Effector memory CD8-positive, alpha-beta T cell (primary cell): ENCODE results near the gene GOLGA3.
A peak's percentile ranks its signal among the peaks of the same experiment; 100 is the strongest.
"Not testable (repeated sequence)": the region's sequence is repeated elsewhere in the genome, so short reads cannot be mapped to it uniquely, and the experiment has no call there.

ENCODE experiments used
- ATAC-seq: fragments of 150-1000 bp; cut with Tn5 transposase; replicated peaks from 2 replicates; pipeline ENCODE4 v1.10.0; 2021; ENCODE audit warnings: mild to moderate bottlenecking, moderate library complexity
- DNase-seq, 3 experiments: peaks; one replicate each; pipeline ENCODE4 v3.0.0; 2021
- H3K27ac Mint-ChIP-seq, 2 donors: one replicate each; pipeline ENCODE4 v1.8.0; 2022; ENCODE audit warnings: mild to moderate bottlenecking in 2 of 2, mixed read lengths in 2 of 2, moderate library complexity in 2 of 2
- H3K27me3 Mint-ChIP-seq, 2 donors: one replicate each; pipeline ENCODE4 v1.8.0; 2022; ENCODE audit warnings: mixed read lengths in 2 of 2
- H3K36me3 Mint-ChIP-seq: one replicate; pipeline ENCODE4 v1.8.0; 2022; ENCODE audit warnings: mild to moderate bottlenecking, moderate library complexity, mixed read lengths; ENCODE audit not compliant: insufficient read depth
- H3K4me1 Mint-ChIP-seq, 2 donors: one replicate each; pipeline ENCODE4 v1.8.0; 2022; ENCODE audit warnings: low read depth in 2 of 2, mixed read lengths in 2 of 2
- H3K4me3 Mint-ChIP-seq, 2 donors: one replicate each; pipeline ENCODE4 v1.8.0; 2022; ENCODE audit warnings: mild to moderate bottlenecking in 2 of 2, mixed read lengths in 2 of 2, moderate library complexity in 2 of 2
- H3K9me3 Mint-ChIP-seq, 2 donors: one replicate each; pipeline ENCODE4 v1.8.0; 2022; ENCODE audit warnings: mixed read lengths in 2 of 2

The GOLGA3 gene

DNA sequence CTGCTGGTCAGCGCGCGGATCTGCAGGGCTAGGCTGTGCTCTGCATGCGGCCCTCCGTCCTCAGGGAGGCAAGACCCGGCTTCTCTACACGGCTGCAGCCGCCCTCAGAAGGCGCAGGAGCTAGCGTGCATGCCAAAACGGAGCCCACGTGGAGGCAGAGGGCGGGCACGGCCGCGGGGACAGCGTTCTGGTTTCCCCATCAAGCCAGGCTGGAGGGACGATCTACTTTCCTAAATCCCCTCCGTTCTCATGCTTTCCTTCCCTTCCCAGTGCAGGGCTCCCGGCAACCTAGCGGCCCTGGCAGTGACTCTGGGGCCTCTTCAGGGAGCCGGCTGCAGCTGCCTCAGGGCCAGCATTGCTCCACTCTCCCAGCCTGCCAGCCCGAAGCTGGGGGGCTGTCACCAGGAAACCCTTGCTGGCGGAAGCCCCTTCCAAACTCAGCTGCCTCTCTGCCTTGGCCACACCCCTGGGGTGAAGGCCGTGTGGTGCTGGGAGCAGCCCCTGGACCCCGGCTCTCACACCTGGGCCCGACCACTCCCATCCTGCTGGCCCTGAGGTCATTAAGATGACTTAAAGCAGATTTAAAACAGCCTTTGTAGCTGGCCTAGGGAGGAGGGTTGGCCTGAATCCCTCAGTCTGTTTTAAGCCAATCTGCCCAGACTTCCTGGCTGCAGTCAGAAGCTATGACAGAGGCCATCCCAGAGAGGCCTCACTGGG is 9.2 kb upstream of the GOLGA3 start:
- peaks cover 35% of the 10 kb centered on the region for H3K36me3 Mint-ChIP-seq
- H3K4me3 Mint-ChIP-seq: no peak overlapping the region
- H3K27me3 Mint-ChIP-seq: no peaks in the 10 kb centered on the region
- ATAC-seq (no peak), DNase-seq (no peak)
- peaks cover 16 to 20% of the 10 kb centered on the region in 2 donors for H3K4me1 Mint-ChIP-seq
- H3K27ac Mint-ChIP-seq: no peak overlapping the region
- no peaks in the 10 kb centered on the region for H3K9me3 Mint-ChIP-seq

DNA sequence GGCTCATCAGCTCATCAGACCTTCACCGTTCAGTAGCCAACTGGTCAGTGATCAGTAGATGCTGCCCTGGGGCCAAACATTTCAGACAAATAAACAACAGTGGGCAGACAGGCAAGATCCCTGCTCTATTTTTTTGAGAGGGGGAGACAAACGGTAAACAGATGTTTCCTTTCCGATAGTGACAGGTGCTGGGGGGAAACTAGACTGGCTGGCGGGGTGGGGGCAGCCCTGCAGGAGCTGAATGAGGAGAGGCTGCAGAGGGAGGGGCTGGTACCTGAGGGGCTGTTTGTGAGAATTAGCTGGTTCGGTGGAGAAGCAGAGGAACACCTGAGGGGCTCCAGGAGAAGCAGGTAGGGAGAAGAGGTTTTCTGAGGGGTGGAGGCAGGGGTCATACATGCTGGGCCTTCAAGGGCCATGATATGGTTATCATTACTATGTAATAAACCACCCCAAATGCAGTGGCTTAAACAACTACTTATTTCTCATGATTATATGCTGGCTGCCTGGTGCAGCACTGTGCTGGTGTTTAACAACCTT is 8.2 kb upstream of the GOLGA3 start:
- H3K4me1 Mint-ChIP-seq: peaks cover 16 to 20% of the 10 kb centered on the region in 2 donors
- peak overlapping the region; percentile 79 to 92 for H3K27ac Mint-ChIP-seq
- peak overlapping the region; percentile 13 to 25 for H3K4me3 Mint-ChIP-seq
- ATAC-seq (no peak), DNase-seq (no peak)
- no peaks in the 10 kb centered on the region for H3K27me3 Mint-ChIP-seq
- H3K9me3 Mint-ChIP-seq: no peaks in the 10 kb centered on the region
- peaks cover 25% of the 10 kb centered on the region for H3K36me3 Mint-ChIP-seq

DNA sequence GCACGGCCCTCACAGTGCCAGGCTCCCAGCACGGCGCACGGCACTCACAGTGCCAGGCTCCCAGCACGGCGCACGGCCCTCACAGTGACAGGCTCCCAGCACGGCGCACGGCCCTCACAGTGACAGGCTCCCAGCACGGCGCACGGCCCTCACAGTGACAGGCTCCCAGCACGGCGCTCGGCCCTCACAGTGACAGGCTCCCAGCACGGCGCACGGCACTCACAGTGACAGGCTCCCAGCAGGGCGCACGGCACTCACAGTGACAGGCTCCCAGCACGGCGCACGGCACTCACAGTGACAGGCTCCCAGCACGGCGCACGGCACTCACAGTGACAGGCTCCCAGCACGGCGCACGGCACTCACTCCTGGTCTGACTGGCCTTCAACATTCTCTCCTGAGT is 7.6 kb upstream of the GOLGA3 start:
- not testable (repeated sequence) for ATAC-seq, DNase-seq, H3K27me3 Mint-ChIP-seq, H3K4me3 Mint-ChIP-seq, H3K9me3 Mint-ChIP-seq
- Mint-ChIP-seq H3K4me1 (peaks cover 16 to 20% of the 10 kb centered on the region in 2 donors), H3K36me3 (peaks cover 19% of the 10 kb centered on the region), H3K27ac (peak overlapping the region in 1 of 2 donors; percentile 79)

DNA sequence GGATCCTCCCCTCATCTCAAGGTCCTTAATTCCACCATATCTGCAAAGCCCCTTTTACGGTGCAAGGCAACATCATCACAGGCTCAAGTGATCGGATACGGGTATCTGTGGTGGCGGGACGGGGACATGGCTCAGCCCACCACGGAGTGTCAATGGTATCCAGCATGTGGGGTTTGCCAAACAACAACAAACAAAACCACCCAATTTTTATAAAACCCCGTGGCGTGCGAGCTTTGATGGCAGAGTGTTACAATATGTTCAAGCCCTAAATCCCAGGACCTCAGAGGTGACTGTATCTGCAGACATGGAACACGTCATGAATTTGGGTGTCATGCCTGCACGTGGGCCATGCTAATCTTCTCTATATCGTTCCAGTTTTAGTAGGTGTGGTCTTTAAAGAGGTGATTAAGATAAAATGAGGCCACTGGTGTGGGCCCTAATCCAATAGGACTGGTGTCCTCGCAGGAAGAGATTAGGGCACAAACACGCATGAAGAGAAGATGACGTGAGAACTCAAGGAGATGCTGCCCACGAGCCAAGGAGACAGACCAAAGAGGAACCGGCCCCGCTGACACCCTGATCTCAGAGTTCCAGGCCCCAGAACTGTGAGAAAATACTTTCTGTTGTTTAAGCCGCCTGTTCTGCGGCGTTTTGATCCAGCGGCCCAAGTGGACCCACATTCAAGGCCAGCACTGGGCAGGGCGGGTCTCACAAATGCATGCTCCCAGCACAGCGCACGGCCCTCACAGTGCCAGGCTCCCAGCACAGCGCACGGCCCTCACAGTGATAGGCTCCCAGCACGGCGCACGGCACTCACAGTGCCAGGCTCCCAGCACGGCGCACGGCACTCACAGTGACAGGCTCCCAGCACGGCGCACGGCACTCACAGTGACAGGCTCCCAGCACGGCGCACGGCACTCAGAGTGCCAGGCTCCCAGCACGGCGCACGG is 6.7 kb upstream of the GOLGA3 start:
- Mint-ChIP-seq H3K9me3 (no peaks in the 10 kb centered on the region), H3K27me3 (no peaks in the 10 kb centered on the region), H3K36me3 (peaks cover 11% of the 10 kb centered on the region), H3K4me1 (peaks cover 16 to 20% of the 10 kb centered on the region in 2 donors), H3K27ac (peak overlapping the region; percentile 6 to 16), H3K4me3 (peak overlapping the region; percentile 52 to 64)
- ATAC-seq (no peak), DNase-seq (no peak)

DNA sequence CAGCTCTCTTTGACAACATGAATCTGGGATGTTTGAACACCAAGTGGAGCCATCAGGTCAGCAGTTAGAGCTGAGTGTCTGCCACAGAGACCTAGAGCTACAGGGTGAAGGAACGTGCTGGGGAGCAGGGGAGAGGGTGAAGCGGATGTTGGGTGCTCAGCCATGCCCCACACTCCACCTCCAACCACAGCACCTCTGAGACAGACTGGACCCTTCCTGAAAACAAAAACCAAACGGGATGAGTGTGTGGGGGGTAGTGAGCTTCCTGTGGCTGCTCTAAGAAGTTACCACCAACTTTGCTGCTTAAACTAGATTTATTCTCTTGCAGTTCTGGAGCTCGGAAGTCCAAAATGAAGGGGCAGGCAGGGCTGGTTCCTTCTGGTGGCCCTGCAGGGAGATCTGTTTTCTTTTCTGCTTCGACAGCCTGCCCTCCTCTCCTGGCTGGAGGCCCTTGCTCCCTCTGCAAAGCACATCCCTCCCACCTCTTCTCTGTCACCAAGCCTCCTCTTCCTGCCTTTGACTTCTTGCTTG is 5.6 kb upstream of the GOLGA3 start:
- Mint-ChIP-seq H3K4me3 (peak overlapping the region; percentile 52 to 64), H3K9me3 (no peaks in the 10 kb centered on the region), H3K27ac (peak overlapping the region; percentile 6 to 85), H3K4me1 (peaks cover 13 to 23% of the 10 kb centered on the region in 2 donors), H3K36me3 (peaks cover 8% of the 10 kb centered on the region), H3K27me3 (no peaks in the 10 kb centered on the region)
- ATAC-seq (peak; percentile 87), DNase-seq (no peak)

DNA sequence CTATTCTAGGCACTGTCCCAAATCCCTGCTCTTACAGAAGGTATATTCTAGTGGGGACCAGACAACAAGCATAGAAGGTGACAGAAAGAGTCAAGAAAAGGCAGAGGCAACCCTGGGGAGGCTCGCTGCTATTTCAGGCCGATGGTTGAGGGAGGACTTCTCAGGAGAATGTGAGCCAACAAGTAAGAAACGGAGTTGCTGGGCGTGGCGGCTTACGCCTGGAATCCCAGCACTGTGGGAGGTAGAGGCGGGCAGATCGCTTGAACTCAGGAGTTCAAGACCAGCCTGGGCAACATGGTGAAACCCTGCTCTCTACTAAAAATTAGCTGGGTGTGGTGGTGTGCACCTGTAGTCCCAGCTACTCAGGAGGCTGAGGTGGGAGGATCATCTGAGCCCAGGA is 4.7 kb upstream of the GOLGA3 start:
- Mint-ChIP-seq H3K27me3 (no peaks in the 10 kb centered on the region), H3K4me1 (peaks cover 15 to 23% of the 10 kb centered on the region in 2 donors), H3K9me3 (no peaks in the 10 kb centered on the region), H3K36me3 (peaks cover 8% of the 10 kb centered on the region), H3K27ac (peak overlapping the region; percentile 6 to 85), H3K4me3 (peak overlapping the region in 1 of 2 donors; percentile 52)
- DNase-seq (no peak), ATAC-seq (no peak)

DNA sequence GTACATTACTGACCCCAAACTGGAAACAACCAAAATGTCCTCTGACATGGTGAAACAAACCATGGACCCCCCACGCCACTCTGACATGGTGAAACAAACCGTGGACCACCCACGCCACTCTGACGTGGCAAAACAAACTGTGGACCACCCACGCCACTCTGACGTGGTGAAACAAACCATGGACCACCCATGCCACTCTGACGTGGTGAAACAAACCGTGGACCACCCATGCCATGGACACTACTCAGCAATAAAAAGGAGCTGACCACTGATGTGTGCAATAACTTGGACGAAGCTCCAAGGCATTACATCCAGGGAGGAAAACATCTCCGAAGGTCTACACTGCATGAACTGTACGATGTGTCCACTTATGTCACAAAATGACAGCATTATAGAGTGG is 3.1 kb upstream of the GOLGA3 start:
- Mint-ChIP-seq H3K4me3 (no peak overlapping the region), H3K4me1 (peaks cover 25 to 34% of the 10 kb centered on the region in 2 donors), H3K27ac (no peak overlapping the region), H3K36me3 (peaks cover 13% of the 10 kb centered on the region), H3K9me3 (no peaks in the 10 kb centered on the region), H3K27me3 (no peaks in the 10 kb centered on the region)
- ATAC-seq (no peak), DNase-seq (no peak)

DNA sequence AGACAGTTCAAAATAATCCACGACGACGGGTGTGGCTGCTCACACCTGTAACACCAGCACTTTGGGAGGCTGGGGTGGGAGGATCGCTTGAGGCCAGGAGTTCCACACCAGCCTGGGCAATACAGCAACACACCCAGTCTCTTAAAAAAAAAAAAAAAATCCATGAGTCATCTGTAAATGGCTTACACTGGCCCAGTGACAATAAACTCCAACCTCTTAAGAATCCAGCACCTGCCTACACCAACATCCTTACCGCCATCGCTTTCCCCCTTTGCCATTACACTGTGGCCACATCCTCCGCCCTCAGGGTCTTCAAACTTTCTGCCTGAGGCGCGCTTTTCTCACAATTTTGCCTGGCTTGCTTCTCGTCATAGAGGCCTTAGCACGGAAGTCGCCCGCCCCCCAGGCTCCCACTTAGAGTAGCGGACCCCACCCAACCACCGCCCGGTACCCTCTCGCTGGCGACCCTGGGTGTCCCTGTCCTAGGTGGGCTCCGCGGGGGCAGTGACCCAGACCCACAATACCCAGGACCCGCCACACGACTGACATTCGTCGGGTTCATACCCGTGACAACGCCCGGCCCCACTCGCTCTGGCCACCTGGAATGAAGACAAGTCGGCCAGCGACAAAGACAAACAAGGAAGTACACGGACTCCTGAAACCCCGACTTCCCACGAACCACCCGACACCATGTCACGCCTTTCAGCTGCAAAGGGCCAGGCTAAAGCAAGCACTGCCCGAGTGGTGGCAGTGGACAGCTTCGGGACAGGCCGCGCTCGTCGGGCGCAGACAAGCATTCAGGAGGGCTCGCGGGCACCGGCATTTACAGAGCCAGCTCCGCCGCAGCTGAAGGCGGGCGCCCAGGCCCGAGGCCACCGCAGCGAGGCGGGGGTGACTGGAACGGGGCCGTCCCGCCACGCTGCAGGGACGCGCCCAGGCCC is 636 bp downstream of the GOLGA3 start:
- H3K9me3 Mint-ChIP-seq: no peaks in the 10 kb centered on the region
- ATAC-seq (peak; percentile 52), DNase-seq (peak in 1 of 3 experiments; percentile 9)
- no peaks in the 10 kb centered on the region for H3K27me3 Mint-ChIP-seq
- peak overlapping the region; percentile 97 to 99 for H3K4me3 Mint-ChIP-seq
- H3K36me3 Mint-ChIP-seq: peaks cover 29% of the 10 kb centered on the region
- peak overlapping the region; percentile 100 for H3K27ac Mint-ChIP-seq
- H3K4me1 Mint-ChIP-seq: peaks cover 25 to 27% of the 10 kb centered on the region in 2 donors

DNA sequence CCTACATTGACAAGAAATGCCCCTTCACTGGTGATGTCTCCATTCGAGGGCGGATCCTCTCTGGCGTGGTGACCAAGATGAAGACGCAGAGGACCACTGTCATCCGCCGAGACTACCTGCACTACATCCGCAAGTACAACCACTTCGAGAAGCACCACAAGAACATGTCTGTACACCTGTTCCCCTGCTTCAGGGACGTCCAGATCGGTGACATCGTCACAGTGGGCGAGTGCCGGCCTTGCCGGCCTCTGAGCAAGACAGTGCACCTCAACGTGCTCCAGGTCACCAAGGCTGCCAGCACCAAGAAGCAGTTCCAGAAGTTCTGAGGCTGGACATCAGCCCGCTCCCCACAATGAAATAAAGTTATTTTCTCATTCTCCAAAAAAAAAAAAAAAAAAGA is 2.8 kb downstream of the GOLGA3 start:
- no peaks in the 10 kb centered on the region for H3K9me3 Mint-ChIP-seq
- peak overlapping the region; percentile 29 to 40 for H3K4me3 Mint-ChIP-seq
- peaks cover 44% of the 10 kb centered on the region for H3K36me3 Mint-ChIP-seq
- DNase-seq (no peak), ATAC-seq (no peak)
- peaks cover 25 to 27% of the 10 kb centered on the region in 2 donors for H3K4me1 Mint-ChIP-seq
- no peaks in the 10 kb centered on the region for H3K27me3 Mint-ChIP-seq
- H3K27ac Mint-ChIP-seq: no peak overlapping the region

DNA sequence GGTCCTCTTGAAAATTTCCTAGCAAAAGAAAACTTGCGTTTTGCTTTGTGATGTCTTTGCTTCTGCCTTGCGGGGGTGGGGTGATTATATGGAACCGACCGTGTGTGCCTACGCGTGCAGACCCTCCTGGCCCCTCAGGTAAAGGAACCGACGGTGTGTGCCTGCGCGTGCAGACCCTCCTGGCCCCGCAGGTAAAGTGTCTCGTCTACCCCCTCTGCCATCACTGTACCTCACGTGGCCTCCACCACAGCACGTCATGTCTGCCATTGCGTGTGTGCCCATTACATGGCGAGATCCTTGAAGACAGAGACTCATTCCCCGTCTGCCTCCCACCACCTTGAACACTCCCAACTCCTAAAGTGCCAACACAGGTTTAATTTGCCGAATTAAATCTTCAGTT is 3.6 kb downstream of the GOLGA3 start:
- Mint-ChIP-seq H3K9me3 (no peaks in the 10 kb centered on the region), H3K27ac (no peak overlapping the region), H3K4me1 (peaks cover 25 to 27% of the 10 kb centered on the region in 2 donors), H3K27me3 (no peaks in the 10 kb centered on the region), H3K4me3 (no peak overlapping the region), H3K36me3 (peaks cover 52% of the 10 kb centered on the region)
- no peak for DNase-seq
- no peak for ATAC-seq

DNA sequence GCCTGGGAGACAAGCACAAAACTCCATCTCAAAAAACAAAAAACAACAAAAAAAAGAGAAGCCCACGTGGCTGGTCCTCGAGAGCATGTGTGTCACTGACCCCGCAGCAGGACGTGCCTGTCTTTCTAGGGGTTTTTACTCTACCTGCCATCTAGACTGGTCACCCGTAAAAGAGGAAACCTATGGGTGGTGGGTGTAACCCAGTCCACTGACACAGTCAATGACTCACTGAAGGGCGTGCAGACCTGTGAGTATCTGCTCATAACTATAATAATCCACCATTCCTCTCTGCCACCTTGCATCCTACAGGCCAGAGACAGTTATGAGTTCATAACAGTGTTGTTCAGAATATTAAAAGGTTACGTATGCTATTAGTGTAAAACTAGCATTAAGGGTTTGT is 4.6 kb downstream of the GOLGA3 start:
- H3K9me3 Mint-ChIP-seq: no peaks in the 10 kb centered on the region
- DNase-seq (no peak), ATAC-seq (no peak)
- H3K27me3 Mint-ChIP-seq: no peaks in the 10 kb centered on the region
- peaks cover 23 to 25% of the 10 kb centered on the region in 2 donors for H3K4me1 Mint-ChIP-seq
- no peak overlapping the region for H3K4me3 Mint-ChIP-seq
- H3K36me3 Mint-ChIP-seq: peaks cover 58% of the 10 kb centered on the region
- H3K27ac Mint-ChIP-seq: peak overlapping the region in 1 of 2 donors; percentile 29

DNA sequence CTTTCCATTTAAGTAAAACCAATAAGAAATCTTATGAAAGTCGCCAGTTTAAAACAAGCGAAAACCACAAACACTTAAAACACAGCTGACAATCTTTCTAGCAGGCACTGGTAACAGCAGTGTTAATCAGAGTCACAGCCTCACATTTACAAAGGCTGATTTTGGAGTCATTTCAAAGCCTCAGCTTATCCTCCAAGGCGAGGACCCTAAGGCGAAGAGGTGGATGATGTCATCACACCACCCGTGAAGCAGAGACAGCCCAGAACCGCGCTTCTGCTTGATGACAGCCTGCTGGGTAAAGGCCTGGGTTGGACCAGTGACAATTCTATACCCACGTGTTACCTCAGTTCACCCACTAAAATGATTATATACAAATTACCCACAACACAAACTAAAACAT is 10.1 kb downstream of the GOLGA3 start:
- H3K36me3 Mint-ChIP-seq: peaks cover 73% of the 10 kb centered on the region
- no peaks in the 10 kb centered on the region for H3K9me3 Mint-ChIP-seq
- peak; percentile 81 for ATAC-seq
- H3K4me1 Mint-ChIP-seq: peaks cover 5 to 8% of the 10 kb centered on the region in 2 donors
- no peaks in the 10 kb centered on the region for H3K27me3 Mint-ChIP-seq
- H3K27ac Mint-ChIP-seq: peak overlapping the region; percentile 85 to 90
- peak overlapping the region in 1 of 2 donors; percentile 53 for H3K4me3 Mint-ChIP-seq
- no peak for DNase-seq
